Hematopoietic multipotent progenitor cell treated with erythropoietin and hydrocortisone succinate and interleukin-3 and kit ligand, for 17 days (in vitro differentiated cells): ENCODE results near the gene LAMA2.

Experiments used
- DNase-seq: peaks from one replicate; pipeline ENCODE4 v3.0.0-alpha.2; 2015; ENCODE audit warnings: low spot score

The LAMA2 gene

DNA sequence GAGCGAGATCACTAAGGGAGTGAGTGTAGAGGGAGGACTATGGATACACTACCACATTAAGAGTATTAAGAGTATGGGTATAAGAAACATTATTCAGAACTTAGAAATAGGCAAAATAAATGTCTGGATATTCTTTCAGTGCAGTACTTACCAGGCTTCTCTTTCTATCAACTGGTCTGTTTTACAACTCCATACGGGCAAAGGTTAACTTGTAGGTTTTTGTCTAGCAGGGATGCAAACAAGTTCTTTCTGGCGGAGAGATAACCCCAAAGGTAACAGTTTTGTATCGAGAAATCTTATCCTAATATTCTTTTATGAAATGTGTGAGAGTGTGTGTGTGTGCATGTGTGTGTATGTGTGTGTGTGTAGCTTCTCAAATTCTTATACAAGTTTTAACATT lies 640.9 kb downstream of the LAMA2 start:
- no peak for DNase-seq

DNA sequence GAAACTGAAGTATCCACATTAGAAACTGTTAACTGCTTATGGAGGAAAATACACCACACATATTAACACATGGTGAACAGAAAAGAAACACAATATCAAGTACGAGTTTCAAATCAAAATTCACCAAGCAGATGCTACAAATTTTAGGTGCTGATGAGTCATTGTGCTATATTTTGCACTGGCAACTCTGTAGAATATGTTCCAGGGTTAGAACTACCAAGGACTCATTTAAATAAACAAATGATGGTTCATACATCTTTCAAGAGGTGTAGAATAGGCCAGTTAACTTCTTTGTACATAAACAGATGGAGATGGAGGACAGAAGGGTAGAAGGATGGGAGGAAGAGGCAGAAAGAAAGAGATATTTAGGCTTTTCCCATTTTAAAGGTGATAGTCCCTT lies 642.1 kb downstream of the LAMA2 start:
- no peak for DNase-seq

GRCh38 chr6:129534926-129535325 lies 652.0 kb downstream of the LAMA2 start:
- no peak for DNase-seq

- no peak for DNase-seq
Measured at GRCh38 chr6:129536271-129536670, 653.3 kb downstream of the LAMA2 start.

DNA sequence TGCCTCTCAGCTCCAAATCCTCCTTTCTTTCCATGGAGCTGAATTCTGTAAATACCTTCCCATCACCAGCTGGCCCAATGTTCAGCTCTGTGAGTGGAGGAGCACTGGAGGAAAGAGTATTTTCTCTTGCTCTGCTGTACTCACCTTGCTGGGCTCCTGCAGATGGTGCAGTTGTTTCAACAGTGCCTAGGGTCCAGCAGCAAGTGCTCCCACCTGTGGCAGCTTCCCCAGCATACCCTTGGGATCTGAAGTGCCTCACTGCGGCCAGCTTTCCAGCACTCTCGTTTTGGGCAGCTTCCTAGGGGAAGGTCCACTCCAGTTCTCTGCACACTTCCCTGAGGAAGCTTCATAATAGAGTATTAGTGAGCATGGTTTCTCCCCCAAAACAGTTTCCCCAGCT lies 656.1 kb downstream of the LAMA2 start:
- no peak for DNase-seq

- no peak for DNase-seq
Measured at GRCh38 chr6:129542705-129543104, 659.8 kb downstream of the LAMA2 start.

DNA sequence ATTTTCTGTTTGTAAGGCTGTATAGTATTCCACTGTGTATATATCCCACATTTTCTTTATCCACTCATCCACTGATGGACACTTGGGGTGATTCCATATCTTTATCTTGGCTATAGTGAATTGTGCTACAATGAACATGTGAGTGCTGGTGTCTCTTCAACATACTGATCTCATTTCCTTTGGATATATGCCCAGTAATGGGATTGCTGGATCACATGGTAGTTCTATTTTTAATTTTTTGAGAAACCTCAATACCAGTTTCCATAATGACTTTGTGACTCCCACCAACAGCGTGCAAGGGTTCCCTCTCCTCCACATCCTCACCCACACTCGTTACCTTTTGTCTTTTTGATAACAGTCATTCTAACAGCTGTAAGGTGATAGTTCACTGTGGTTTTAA lies 661.0 kb downstream of the LAMA2 start:
- no peak for DNase-seq

DNA sequence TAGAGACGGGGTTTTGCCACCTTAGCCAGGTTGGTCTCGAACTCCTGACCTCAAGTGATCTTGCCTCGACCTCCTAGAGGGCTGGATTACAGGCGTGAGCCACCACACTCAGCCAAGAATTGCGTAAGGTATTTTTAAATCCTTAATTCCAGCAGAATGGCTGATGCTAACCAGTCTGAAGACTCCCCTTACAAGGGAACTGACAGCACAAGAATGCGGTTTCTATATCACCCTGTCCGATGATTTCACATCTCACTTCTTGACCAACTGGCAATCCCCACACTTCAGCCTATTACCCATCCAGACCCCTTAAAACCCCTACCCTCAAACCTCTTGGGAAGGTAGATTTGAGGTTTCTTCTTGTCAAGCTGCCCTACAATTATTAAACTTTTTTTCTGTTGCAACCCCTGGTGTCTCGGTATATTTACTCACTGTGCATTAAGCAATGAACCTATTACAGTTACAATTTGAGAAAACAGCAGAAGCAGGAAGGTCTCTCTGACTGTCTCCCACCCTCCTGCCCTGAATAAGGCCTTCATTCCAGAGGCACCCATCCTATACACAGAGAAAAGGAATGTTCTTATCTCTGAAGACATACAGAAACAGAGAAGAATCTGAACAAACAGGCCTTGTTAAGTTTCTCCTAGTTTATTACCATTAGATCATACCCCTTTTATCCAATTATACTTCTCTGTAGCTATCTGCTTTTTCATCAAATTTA lies 662.1 kb downstream of the LAMA2 start:
- DNase-seq, result no peak

DNA sequence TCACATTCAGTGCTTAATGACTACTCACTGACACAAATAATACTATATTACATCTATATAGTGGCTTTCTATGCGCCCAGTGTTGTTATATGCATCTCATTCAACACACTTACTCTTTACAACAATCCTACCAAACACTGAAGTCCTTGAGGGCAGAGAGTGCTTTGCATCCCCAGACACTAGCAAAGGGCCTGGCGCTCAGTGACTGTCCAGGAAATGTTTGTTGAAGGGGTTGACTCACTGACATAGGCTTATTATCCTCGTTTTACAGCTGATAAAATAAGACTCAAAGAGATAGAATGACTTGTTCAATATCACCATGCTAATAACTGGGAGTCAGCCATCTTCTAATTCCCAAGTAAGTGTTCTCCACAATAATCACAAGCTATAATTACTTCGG lies 663.8 kb downstream of the LAMA2 start:
- DNase-seq, result no peak

GRCh38 chr6:129551486-129551885 lies 668.5 kb downstream of the LAMA2 start:
- DNase-seq, result no peak

- no peak for DNase-seq
Measured at GRCh38 chr6:129552413-129552812, 669.5 kb downstream of the LAMA2 start.

DNA sequence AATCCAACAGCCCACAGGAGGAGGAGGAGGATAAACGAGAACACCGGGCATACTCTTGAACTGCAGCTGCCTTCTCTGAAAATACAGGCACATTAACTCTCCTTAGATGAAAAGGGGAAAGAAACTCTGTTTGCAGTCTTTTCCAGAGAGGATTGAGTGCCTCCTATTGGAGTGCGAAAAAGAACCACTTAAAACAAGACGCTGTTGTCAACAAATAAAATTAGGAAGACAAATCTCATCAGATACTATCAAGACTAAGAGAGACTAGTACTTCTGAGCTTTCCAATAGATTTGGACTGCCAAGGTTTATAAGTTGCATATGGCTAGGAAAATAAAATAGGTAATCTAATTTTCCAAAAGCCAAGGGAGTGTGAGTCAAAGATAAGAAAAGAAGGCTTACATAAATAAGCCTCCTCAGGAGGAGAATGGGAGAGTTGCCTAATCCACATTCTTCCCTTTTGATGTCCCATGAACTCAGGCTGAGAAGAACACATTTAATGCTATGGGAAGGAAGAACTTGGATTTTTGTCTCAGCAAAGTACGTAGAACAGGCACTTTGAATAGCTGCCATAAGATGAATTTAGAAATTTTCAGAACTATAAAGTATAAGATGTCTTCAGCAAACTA lies 672.4 kb downstream of the LAMA2 start:
- no peak for DNase-seq

DNA sequence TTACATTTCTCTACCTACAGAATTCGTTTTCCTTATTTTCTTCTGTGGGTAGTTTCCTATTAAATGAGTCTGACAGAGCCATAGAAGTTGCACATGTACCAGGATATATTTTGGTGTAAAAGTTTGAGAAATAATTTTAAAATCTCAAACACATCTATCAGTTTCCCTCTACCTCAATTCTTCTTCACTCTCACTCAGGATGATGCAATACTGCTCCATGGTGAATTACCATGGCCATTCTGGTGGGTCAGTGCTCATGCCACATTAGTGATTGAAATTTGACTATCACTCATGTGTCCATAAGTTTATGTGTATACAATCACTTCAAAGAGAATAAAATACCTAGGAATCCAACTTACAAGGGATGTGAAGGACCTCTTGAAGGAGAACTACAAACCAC lies 675.3 kb downstream of the LAMA2 start:
- no peak for DNase-seq

DNA sequence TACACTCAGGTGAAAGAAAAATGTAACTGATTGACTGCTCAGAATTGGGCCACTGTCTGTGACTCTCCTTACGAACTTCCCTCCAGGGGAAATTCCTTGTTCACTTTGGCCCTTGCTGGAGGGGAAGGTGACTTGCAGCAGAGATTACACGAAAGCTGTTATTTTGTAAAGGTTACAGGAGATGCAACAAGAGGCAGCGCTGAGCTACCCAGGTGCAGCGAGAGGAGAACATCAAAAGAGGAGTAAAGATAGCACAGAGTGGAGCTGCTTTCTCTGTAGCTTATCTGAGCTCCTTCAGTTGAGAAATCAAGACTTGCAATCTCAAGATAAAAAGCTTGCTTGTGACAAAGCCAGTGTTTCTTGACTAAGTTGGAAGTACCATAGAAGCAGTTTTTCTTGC lies 682.4 kb downstream of the LAMA2 start:
- DNase-seq, result no peak

GRCh38 chr6:129565811-129566210 lies 682.9 kb downstream of the LAMA2 start:
- no peak for DNase-seq
